A673 (cell line): ENCODE data around the gene SLC17A8. TPM values are rescaled to one million over a fixed set of nuclear protein-coding genes. Genes with fewer than 3 reads are reported as not detected.

ENCODE experiments used
- BruUV-seq: library from RNA; stranded (reverse); fragments of 400-500 nt; replicated peaks from 2 replicates; lab custom pipeline; 2021; lab: Mats Ljungman, UMichigan
- CTCF ChIA-PET: fragments of 300-600 bp; sonication (Branson Sonifier 250); formaldehyde crosslinking; loops from one replicate; lab custom pipeline; 2022; ENCODE audit warnings: antibody characterized with exemption; lab: Charles Lee
- POLR2A ChIA-PET: fragments of 300-600 bp; sonication (Branson Sonifier 250); formaldehyde crosslinking; loops from one replicate; lab custom pipeline; 2022; ENCODE audit warnings: antibody characterized with exemption; ENCODE audit not compliant: low non-redundant PET; lab: Charles Lee
- DNase-seq: peaks from one replicate; pipeline ENCODE4 v3.0.0-alpha.2; 2015; ENCODE audit warnings: low spot score
- H3K27ac ChIP-seq: fragments of 200-600 bp; sonication (generic); 2 replicates; pipeline ENCODE4 v1.5.1; 2016; ENCODE audit warnings: mixed run types, low read depth, mild to moderate bottlenecking, mixed read lengths, antibody characterized with exemption, low read length; ENCODE audit not compliant: poor library complexity, severe bottlenecking
- H3K27me3 ChIP-seq: fragments of 200-600 bp; sonication (generic); replicated peaks from 2 replicates; pipeline ENCODE4 v1.6.1; 2017; ENCODE audit warnings: mixed run types, low read depth, mild to moderate bottlenecking, mixed read lengths, antibody characterized with exemption, low read length; ENCODE audit not compliant: insufficient read depth, poor library complexity
- H3K36me3 ChIP-seq: fragments of 200-600 bp; sonication (generic); 2 replicates; pipeline ENCODE4 v1.6.1; 2016; ENCODE audit warnings: mixed run types, mild to moderate bottlenecking, mixed read lengths, antibody characterized with exemption, low read length; ENCODE audit not compliant: insufficient read depth, poor library complexity, severe bottlenecking
- H3K4me1 ChIP-seq: fragments of 200-600 bp; sonication (generic); 2 replicates; pipeline ENCODE4 v1.6.1; 2017; ENCODE audit warnings: mixed run types, mild to moderate bottlenecking, mixed read lengths, antibody characterized with exemption, low read length; ENCODE audit not compliant: insufficient read depth, poor library complexity, severe bottlenecking
- H3K4me3 ChIP-seq: fragments of 200-600 bp; sonication (generic); 2 replicates; pipeline ENCODE4 v1.5.1; 2016; ENCODE audit warnings: low read depth, mixed run types, mild to moderate bottlenecking, mixed read lengths, low read length; ENCODE audit not compliant: poor library complexity, severe bottlenecking
- H3K9me3 ChIP-seq: fragments of 200-600 bp; sonication (generic); 2 replicates; pipeline ENCODE4 v1.6.1; 2016; ENCODE audit warnings: mixed run types, low read depth, mild to moderate bottlenecking, mixed read lengths, antibody characterized with exemption, low read length; ENCODE audit not compliant: poor library complexity, severe bottlenecking
- EZH2 ChIP-seq: fragments of 200-600 bp; sonication (generic); IDR thresholded peaks from 2 replicates; pipeline ENCODE4 v1.6.1; 2017; ENCODE audit warnings: borderline replicate concordance, low read depth, mild to moderate bottlenecking, mixed read lengths, antibody characterized with exemption, low read length; ENCODE audit not compliant: poor library complexity, severe bottlenecking
- intact Hi-C: fragments of 100-400 bp; cut with micrococcal nuclease; formaldehyde crosslinking; loops from one replicate; pipeline ENCODE4 v1.10.0; 2022; ENCODE audit not compliant: unreplicated experiment
- total RNA-seq: library from RNA; stranded (reverse); gene quantifications from 2 replicates; pipeline ENCODE4 v1.2.3, GENCODE V29; 2021
- TF ChIP-seq, protein P1 (sequence below): fragments of 300-800, 200-600 bp; sonication (generic); conservative IDR thresholded peaks from 2 replicates; pipeline ENCODE4 v1.5.1; 2017; ENCODE audit warnings: low read depth, mild to moderate bottlenecking, antibody characterized with exemption, low read length, moderate library complexity, mixed read lengths

Gene SLC17A8
- total RNA-seq, 1 experiment from 2014 or later = not detected

DNA sequence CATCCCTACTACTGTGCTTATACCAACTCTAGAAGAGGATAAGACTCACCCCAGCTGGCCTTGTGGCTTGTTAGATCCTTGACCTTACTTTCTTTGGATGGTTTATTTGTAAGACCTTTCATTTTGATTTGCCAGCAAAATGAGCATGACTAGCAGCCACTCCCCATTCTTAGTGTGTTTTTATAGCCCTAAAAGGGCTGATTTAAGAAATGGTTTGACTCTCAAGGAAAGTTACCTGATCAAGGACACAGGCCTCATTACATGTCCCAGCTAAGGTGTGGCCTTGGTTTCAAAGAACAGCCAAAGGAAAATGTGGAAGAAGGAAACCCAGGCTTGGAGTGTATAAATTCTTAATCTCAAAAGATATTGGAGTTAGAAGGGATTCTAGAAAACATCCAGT, 41.4 kb downstream of the SLC17A8 start:
- intact Hi-C loops = loop anchor here (10.0 kb wide), 1 partner anchor 584 kb away; no protein-coding TSS in a partner anchor
- TF ChIP-seq EZH2 = no peak
- TF ChIP-seq, protein P1, sequence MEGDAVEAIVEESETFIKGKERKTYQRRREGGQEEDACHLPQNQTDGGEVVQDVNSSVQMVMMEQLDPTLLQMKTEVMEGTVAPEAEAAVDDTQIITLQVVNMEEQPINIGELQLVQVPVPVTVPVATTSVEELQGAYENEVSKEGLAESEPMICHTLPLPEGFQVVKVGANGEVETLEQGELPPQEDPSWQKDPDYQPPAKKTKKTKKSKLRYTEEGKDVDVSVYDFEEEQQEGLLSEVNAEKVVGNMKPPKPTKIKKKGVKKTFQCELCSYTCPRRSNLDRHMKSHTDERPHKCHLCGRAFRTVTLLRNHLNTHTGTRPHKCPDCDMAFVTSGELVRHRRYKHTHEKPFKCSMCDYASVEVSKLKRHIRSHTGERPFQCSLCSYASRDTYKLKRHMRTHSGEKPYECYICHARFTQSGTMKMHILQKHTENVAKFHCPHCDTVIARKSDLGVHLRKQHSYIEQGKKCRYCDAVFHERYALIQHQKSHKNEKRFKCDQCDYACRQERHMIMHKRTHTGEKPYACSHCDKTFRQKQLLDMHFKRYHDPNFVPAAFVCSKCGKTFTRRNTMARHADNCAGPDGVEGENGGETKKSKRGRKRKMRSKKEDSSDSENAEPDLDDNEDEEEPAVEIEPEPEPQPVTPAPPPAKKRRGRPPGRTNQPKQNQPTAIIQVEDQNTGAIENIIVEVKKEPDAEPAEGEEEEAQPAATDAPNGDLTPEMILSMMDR = no peak
- BruUV-seq = no TSS peak
- Histone ChIP-seq H3K4me1 (no peaks in the 10 kb centered on the region), H3K4me3 (no peak overlapping the region), H3K27me3 (no peaks in the 10 kb centered on the region), H3K27ac (no peak overlapping the region), H3K9me3 (no peaks in the 10 kb centered on the region), H3K36me3 (no peaks in the 10 kb centered on the region)
- POLR2A ChIA-PET = no interaction called here
- no peak for DNase-seq
- CTCF ChIA-PET = no interaction called here

DNA sequence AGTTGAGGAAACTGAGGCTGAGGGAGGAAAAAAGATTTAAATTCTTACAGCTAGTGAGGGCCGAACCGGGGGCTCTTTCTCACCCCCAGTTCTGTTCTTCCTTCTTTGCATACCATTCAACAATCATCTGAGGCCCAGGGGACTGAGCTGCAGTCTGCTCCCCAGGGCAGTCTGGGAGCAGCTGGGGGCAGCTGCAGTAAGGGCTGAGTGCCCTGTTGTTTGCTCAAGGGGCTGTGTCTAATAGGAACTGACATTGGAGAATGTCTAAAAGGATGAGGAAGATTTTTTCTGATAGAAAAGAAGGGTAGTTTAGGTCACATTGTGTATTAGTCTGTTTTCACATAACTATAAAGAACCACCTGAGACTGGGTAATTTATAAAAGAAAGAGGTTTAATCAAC, 42.2 kb downstream of the SLC17A8 start:
- TF ChIP-seq, protein P1 = no peak
- no peak for TF ChIP-seq EZH2
- no peak for DNase-seq
- ChIA-PET POLR2A (no interaction called here), CTCF (no interaction called here)
- no TSS peak for BruUV-seq
- Histone ChIP-seq H3K27me3 (no peaks in the 10 kb centered on the region), H3K27ac (no peak overlapping the region), H3K36me3 (no peaks in the 10 kb centered on the region), H3K9me3 (no peaks in the 10 kb centered on the region), H3K4me3 (no peak overlapping the region), H3K4me1 (no peaks in the 10 kb centered on the region)
- intact Hi-C loops = loop anchor here (10.0 kb wide), 1 partner anchor 584 kb away; no protein-coding TSS in a partner anchor

GRCh38 chr12:100401660-100402059, 44.8 kb downstream of the SLC17A8 start:
- POLR2A ChIA-PET = no interaction called here
- intact Hi-C loops = no loop called here

More at GRCh38 chr12:100401660-100402059, 44.8 kb downstream of the SLC17A8 start:
- Histone ChIP-seq H3K36me3 (no peaks in the 10 kb centered on the region), H3K27me3 (no peaks in the 10 kb centered on the region), H3K9me3 (no peaks in the 10 kb centered on the region), H3K4me1 (no peaks in the 10 kb centered on the region), H3K27ac (no peak overlapping the region), H3K4me3 (no peak overlapping the region)
- TF ChIP-seq, protein P1 = no peak
- TF ChIP-seq EZH2 = no peak
- DNase-seq = no peak
- CTCF ChIA-PET = no interaction called here
- no TSS peak for BruUV-seq
